GM23338 (cell line): ENCODE data around the gene HRH4. TPM values are rescaled to one million over a fixed set of nuclear protein-coding genes. Genes with fewer than 3 reads are reported as not detected.

Experiments used
- ATAC-seq: fragments of 200-7000 bp; cut with Tn5 transposase; 3 replicates; pipeline ENCODE4 v1.9.1; 2020
- DNase-seq: peaks from one replicate; pipeline ENCODE4 v3.0.0-alpha.2; 2015; ENCODE audit warnings: low spot score
- H2AFZ ChIP-seq: fragments of 200-600 bp; sonication (generic); 2 replicates; pipeline ENCODE4 v1.8.0; 2016; ENCODE audit warnings: antibody characterized with exemption, mild to moderate bottlenecking, moderate library complexity
- H3F3A ChIP-seq: fragments of 200-600 bp; sonication (generic); replicated peaks from 2 replicates; pipeline ENCODE4 v1.8.0; 2017; ENCODE audit warnings: antibody characterized with exemption, mixed run types, low read depth
- H3K27ac ChIP-seq: fragments of 200-600 bp; sonication (generic); 2 replicates; pipeline ENCODE4 v1.6.1; 2016; ENCODE audit warnings: low read depth
- H3K27me3 ChIP-seq: fragments of 200-600 bp; sonication (generic); 2 replicates; pipeline ENCODE4 v1.8.0; 2016; ENCODE audit warnings: mild to moderate bottlenecking, mixed run types, moderate library complexity; ENCODE audit not compliant: insufficient read depth
- H3K36me3 ChIP-seq: fragments of 200-600 bp; sonication (generic); 2 replicates; pipeline ENCODE4 v1.8.0; 2016; ENCODE audit warnings: mild to moderate bottlenecking; ENCODE audit not compliant: insufficient read depth
- H3K4me1 ChIP-seq: fragments of 200-600 bp; sonication (generic); 2 replicates; pipeline ENCODE4 v1.8.0; 2016; ENCODE audit warnings: mild to moderate bottlenecking, moderate library complexity; ENCODE audit not compliant: insufficient read depth
- H3K4me2 ChIP-seq: fragments of 200-600 bp; sonication (generic); 2 replicates; pipeline ENCODE4 v1.7.1; 2017; ENCODE audit warnings: mixed run types
- H3K4me3 ChIP-seq: fragments of 200-600 bp; sonication (generic); 2 replicates; pipeline ENCODE4 v1.6.1; 2016; ENCODE audit warnings: mixed run types
- H3K79me2 ChIP-seq: fragments of 200-600 bp; sonication (generic); replicated peaks from 2 replicates; pipeline ENCODE4 v1.8.0; 2017; ENCODE audit warnings: mild to moderate bottlenecking; ENCODE audit not compliant: insufficient read depth
- H3K9me2 ChIP-seq: fragments of 200-600 bp; sonication (generic); 2 replicates; pipeline ENCODE4 v1.8.0; 2017; ENCODE audit not compliant: insufficient read depth
- H4K20me1 ChIP-seq: fragments of 200-600 bp; sonication (generic); replicated peaks from 2 replicates; pipeline ENCODE4 v1.8.0; 2017; ENCODE audit warnings: mild to moderate bottlenecking; ENCODE audit not compliant: insufficient read depth
- H3K27ac Mint-ChIP-seq: 2 replicates; pipeline ENCODE4 v1.8.0; 2020; ENCODE audit warnings: inconsistent platforms, mild to moderate bottlenecking, moderate library complexity, mixed read lengths
- H3K27me3 Mint-ChIP-seq: 3 replicates; pipeline ENCODE4 v1.8.0; 2022; ENCODE audit warnings: low read depth, mild to moderate bottlenecking, moderate library complexity, mixed read lengths, inconsistent platforms; ENCODE audit not compliant: insufficient read depth, poor library complexity
- H3K36me3 Mint-ChIP-seq: 3 replicates; pipeline ENCODE4 v1.8.0; 2021; ENCODE audit warnings: low read depth, mild to moderate bottlenecking, inconsistent platforms, moderate library complexity, mixed read lengths
- H3K4me1 Mint-ChIP-seq: 3 replicates; pipeline ENCODE4 v1.8.0; 2020; ENCODE audit warnings: mild to moderate bottlenecking, inconsistent platforms, mixed read lengths
- H3K4me3 Mint-ChIP-seq: 3 replicates; pipeline ENCODE4 v1.8.0; 2021; ENCODE audit warnings: moderate library complexity, mild to moderate bottlenecking, inconsistent platforms, mixed read lengths
- H3K9me3 Mint-ChIP-seq: 3 replicates; pipeline ENCODE4 v1.8.0; 2020; ENCODE audit warnings: moderate library complexity, mild to moderate bottlenecking, inconsistent platforms, mixed read lengths
- CREB1 ChIP-seq: fragments of 250-450 bp; sonication (Bioruptor Pico); IDR thresholded peaks from 2 replicates; pipeline ENCODE4 v1.5.0; 2020; ENCODE audit warnings: low read depth, mild to moderate bottlenecking, moderate library complexity
- EZH2 ChIP-seq: fragments of 200-600 bp; sonication (generic); IDR thresholded peaks from one replicate; pipeline ENCODE4 v1.8.0; 2017; ENCODE audit warnings: antibody characterized with exemption, mild to moderate bottlenecking, low read depth; ENCODE audit not compliant: unreplicated experiment
- JUNB ChIP-seq: IDR thresholded peaks from one replicate; pipeline ENCODE4 v1.6.1; 2016; ENCODE audit warnings: antibody characterized with exemption; ENCODE audit not compliant: unreplicated experiment
- NANOG ChIP-seq: IDR thresholded peaks from 2 replicates; pipeline ENCODE4 v1.6.1; 2016; ENCODE audit warnings: antibody characterized with exemption, borderline replicate concordance
- POLR2AphosphoS5 ChIP-seq: IDR thresholded peaks from 2 replicates; pipeline ENCODE4 v1.6.1; 2016; ENCODE audit warnings: antibody characterized with exemption, low read depth
- STAT1 ChIP-seq: IDR thresholded peaks from one replicate; pipeline ENCODE4 v1.6.1; 2016; ENCODE audit warnings: antibody characterized with exemption; ENCODE audit not compliant: unreplicated experiment
- ZNF331 ChIP-seq: fragments of 250-450 bp; sonication (Bioruptor Pico); IDR thresholded peaks from 2 replicates; pipeline ENCODE4 v1.5.0; 2020; ENCODE audit warnings: low read depth, mild to moderate bottlenecking, moderate library complexity
- polyA plus RNA-seq: library from polyadenylated mRNA; unstranded; fragments of >200 nt; fragmentation: Nextera tagmentation; extraction: Ambion mirVana; gene quantifications from 2 replicates; pipeline ENCODE4 v1.2.1, GENCODE V29; 2016
- total RNA-seq: library from RNA; depleted of rRNA; stranded (reverse); fragments of >200 nt; shearing (Covaris generic); gene quantifications from 2 replicates; pipeline ENCODE4 v1.2.3, GENCODE V29; 2014
- TF ChIP-seq, protein P1 (sequence below): fragments of 250-450 bp; sonication (Bioruptor Pico); IDR thresholded peaks from 2 replicates; pipeline ENCODE4 v1.5.0; 2020; ENCODE audit warnings: mild to moderate bottlenecking, moderate library complexity
- TF ChIP-seq, protein P2 (sequence below): IDR thresholded peaks from one replicate; pipeline ENCODE4 v1.6.1; 2018; ENCODE audit warnings: antibody characterized with exemption; ENCODE audit not compliant: unreplicated experiment
- TF ChIP-seq, protein P3 (sequence below), 2 experiments: fragments of 200-600 bp in 1 of 2; sonication (generic) in 1 of 2; conservative IDR thresholded peaks; 2 replicates each; pipeline versions ENCODE4 v1.5.1 to v1.6.1; 2016 to 2017; ENCODE audit warnings: antibody characterized with exemption in 2 of 2, low read depth in 2 of 2, mild to moderate bottlenecking in 2 of 2, moderate library complexity in 1 of 2
- TF ChIP-seq, protein P4 (sequence below): IDR thresholded peaks from 2 replicates; pipeline ENCODE4 v1.6.1; 2016; ENCODE audit warnings: antibody characterized with exemption

Gene HRH4
- total and polyA plus RNA-seq, 2 experiments from 2014 or later: 0.17 TPM; not detected in 1

DNA sequence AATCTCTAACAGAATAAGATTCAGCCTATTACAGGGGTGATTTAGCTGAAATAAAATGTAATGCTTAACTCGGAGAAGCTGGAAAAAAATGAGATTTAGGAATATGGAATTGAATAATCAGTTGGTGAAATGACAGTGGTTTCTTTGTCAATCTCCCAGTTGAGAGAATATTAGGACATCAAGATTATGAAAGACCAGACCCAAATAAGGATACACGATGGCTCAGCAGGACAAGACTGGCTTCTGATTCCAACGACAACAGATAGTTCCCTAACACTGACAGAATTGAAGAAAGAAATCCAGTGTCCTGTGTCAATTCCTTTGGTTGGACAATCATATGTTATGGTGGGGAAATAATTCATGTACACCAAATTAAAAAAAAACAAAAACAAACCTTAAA is 55.8 kb downstream of the HRH4 start:
- Histone ChIP-seq H3K27ac (no peak overlapping the region), H3K36me3 (no peaks in the 10 kb centered on the region), H3K27me3 (no peaks in the 10 kb centered on the region), H3K4me1 (no peaks in the 10 kb centered on the region), H4K20me1 (no peaks in the 10 kb centered on the region), H2AFZ (no peak overlapping the region), H3K4me2 (no peak overlapping the region), H3F3A (no peaks in the 10 kb centered on the region), H3K79me2 (no peaks in the 10 kb centered on the region), H3K9me2 (0 out of 2 replicates have a peak, but pooled peaks cover 11% of the 10 kb centered on the region), H3K4me3 (no peak overlapping the region)
- no peaks in the 10 kb centered on the region for H3K9me3 Mint-ChIP-seq
- TF ChIP-seq NANOG: no peak
- no peak for TF ChIP-seq STAT1
- TF ChIP-seq, protein P1, sequence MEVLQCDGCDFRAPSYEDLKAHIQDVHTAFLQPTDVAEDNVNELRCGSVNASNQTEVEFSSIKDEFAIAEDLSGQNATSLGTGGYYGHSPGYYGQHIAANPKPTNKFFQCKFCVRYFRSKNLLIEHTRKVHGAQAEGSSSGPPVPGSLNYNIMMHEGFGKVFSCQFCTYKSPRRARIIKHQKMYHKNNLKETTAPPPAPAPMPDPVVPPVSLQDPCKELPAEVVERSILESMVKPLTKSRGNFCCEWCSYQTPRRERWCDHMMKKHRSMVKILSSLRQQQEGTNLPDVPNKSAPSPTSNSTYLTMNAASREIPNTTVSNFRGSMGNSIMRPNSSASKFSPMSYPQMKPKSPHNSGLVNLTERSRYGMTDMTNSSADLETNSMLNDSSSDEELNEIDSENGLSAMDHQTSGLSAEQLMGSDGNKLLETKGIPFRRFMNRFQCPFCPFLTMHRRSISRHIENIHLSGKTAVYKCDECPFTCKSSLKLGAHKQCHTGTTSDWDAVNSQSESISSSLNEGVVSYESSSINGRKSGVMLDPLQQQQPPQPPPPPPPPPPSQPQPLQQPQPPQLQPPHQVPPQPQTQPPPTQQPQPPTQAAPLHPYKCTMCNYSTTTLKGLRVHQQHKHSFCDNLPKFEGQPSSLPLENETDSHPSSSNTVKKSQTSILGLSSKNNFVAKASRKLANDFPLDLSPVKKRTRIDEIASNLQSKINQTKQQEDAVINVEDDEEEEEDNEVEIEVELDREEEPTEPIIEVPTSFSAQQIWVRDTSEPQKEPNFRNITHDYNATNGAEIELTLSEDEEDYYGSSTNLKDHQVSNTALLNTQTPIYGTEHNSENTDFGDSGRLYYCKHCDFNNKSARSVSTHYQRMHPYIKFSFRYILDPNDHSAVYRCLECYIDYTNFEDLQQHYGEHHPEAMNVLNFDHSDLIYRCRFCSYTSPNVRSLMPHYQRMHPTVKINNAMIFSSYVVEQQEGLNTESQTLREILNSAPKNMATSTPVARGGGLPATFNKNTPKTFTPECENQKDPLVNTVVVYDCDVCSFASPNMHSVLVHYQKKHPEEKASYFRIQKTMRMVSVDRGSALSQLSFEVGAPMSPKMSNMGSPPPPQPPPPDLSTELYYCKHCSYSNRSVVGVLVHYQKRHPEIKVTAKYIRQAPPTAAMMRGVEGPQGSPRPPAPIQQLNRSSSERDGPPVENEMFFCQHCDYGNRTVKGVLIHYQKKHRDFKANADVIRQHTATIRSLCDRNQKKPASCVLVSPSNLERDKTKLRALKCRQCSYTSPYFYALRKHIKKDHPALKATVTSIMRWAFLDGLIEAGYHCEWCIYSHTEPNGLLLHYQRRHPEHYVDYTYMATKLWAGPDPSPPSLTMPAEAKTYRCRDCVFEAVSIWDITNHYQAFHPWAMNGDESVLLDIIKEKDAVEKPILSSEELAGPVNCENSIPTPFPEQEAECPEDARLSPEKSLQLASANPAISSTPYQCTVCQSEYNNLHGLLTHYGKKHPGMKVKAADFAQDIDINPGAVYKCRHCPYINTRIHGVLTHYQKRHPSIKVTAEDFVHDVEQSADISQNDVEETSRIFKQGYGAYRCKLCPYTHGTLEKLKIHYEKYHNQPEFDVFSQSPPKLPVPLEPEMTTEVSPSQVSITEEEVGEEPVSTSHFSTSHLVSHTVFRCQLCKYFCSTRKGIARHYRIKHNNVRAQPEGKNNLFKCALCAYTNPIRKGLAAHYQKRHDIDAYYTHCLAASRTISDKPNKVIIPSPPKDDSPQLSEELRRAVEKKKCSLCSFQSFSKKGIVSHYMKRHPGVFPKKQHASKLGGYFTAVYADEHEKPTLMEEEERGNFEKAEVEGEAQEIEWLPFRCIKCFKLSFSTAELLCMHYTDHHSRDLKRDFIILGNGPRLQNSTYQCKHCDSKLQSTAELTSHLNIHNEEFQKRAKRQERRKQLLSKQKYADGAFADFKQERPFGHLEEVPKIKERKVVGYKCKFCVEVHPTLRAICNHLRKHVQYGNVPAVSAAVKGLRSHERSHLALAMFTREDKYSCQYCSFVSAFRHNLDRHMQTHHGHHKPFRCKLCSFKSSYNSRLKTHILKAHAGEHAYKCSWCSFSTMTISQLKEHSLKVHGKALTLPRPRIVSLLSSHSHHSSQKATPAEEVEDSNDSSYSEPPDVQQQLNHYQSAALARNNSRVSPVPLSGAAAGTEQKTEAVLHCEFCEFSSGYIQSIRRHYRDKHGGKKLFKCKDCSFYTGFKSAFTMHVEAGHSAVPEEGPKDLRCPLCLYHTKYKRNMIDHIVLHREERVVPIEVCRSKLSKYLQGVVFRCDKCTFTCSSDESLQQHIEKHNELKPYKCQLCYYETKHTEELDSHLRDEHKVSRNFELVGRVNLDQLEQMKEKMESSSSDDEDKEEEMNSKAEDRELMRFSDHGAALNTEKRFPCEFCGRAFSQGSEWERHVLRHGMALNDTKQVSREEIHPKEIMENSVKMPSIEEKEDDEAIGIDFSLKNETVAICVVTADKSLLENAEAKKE (CRISPR knock-in tag): no peak
- no peak for TF ChIP-seq CREB1 (CRISPR knock-in tag)
- no peak for TF ChIP-seq ZNF331 (CRISPR knock-in tag)
- TF ChIP-seq EZH2: no peak
- TF ChIP-seq, protein P2, sequence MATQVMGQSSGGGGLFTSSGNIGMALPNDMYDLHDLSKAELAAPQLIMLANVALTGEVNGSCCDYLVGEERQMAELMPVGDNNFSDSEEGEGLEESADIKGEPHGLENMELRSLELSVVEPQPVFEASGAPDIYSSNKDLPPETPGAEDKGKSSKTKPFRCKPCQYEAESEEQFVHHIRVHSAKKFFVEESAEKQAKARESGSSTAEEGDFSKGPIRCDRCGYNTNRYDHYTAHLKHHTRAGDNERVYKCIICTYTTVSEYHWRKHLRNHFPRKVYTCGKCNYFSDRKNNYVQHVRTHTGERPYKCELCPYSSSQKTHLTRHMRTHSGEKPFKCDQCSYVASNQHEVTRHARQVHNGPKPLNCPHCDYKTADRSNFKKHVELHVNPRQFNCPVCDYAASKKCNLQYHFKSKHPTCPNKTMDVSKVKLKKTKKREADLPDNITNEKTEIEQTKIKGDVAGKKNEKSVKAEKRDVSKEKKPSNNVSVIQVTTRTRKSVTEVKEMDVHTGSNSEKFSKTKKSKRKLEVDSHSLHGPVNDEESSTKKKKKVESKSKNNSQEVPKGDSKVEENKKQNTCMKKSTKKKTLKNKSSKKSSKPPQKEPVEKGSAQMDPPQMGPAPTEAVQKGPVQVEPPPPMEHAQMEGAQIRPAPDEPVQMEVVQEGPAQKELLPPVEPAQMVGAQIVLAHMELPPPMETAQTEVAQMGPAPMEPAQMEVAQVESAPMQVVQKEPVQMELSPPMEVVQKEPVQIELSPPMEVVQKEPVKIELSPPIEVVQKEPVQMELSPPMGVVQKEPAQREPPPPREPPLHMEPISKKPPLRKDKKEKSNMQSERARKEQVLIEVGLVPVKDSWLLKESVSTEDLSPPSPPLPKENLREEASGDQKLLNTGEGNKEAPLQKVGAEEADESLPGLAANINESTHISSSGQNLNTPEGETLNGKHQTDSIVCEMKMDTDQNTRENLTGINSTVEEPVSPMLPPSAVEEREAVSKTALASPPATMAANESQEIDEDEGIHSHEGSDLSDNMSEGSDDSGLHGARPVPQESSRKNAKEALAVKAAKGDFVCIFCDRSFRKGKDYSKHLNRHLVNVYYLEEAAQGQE: no peak
- TF ChIP-seq, protein P3, sequence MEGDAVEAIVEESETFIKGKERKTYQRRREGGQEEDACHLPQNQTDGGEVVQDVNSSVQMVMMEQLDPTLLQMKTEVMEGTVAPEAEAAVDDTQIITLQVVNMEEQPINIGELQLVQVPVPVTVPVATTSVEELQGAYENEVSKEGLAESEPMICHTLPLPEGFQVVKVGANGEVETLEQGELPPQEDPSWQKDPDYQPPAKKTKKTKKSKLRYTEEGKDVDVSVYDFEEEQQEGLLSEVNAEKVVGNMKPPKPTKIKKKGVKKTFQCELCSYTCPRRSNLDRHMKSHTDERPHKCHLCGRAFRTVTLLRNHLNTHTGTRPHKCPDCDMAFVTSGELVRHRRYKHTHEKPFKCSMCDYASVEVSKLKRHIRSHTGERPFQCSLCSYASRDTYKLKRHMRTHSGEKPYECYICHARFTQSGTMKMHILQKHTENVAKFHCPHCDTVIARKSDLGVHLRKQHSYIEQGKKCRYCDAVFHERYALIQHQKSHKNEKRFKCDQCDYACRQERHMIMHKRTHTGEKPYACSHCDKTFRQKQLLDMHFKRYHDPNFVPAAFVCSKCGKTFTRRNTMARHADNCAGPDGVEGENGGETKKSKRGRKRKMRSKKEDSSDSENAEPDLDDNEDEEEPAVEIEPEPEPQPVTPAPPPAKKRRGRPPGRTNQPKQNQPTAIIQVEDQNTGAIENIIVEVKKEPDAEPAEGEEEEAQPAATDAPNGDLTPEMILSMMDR (conservative IDR thresholded peaks at IDR 0.05; ENCODE audit: low read depth in 2 of 2): no peak
- TF ChIP-seq JUNB: no peak
- no peak for TF ChIP-seq POLR2AphosphoS5
- TF ChIP-seq, protein P4, sequence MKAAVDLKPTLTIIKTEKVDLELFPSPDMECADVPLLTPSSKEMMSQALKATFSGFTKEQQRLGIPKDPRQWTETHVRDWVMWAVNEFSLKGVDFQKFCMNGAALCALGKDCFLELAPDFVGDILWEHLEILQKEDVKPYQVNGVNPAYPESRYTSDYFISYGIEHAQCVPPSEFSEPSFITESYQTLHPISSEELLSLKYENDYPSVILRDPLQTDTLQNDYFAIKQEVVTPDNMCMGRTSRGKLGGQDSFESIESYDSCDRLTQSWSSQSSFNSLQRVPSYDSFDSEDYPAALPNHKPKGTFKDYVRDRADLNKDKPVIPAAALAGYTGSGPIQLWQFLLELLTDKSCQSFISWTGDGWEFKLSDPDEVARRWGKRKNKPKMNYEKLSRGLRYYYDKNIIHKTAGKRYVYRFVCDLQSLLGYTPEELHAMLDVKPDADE: no peak
- no peak overlapping the region for H3K27ac Mint-ChIP-seq
- no peaks in the 10 kb centered on the region for H3K36me3 Mint-ChIP-seq
- H3K27me3 Mint-ChIP-seq: peaks cover 7% of the 10 kb centered on the region
- no peaks in the 10 kb centered on the region; the same call in 2 of the 3 replicates for H3K4me1 Mint-ChIP-seq
- no peak for DNase-seq
- no peak overlapping the region for H3K4me3 Mint-ChIP-seq
- ATAC-seq: no peak
